BJ (cell line): ENCODE measurements around the gene GPR37L1. TPM values are rescaled to one million over a fixed set of nuclear protein-coding genes. Genes with fewer than 3 reads are reported as not detected.

Source experiments
- polyA plus RNA-seq: library from polyadenylated mRNA; depleted of rRNA; stranded (reverse); fragments of >200 nt; gene quantifications from 2 replicates; pipeline ENCODE4 v1.2.3, GENCODE V29; 2011; rRNA removed
- small RNA-seq: library from RNA; depleted of rRNA; stranded (forward); fragments of <200 nt; gene quantifications from one replicate; pipeline ENCODE3, GENCODE V24; 2012; ENCODE audit warnings: low replicate concordance, low read depth; ENCODE audit not compliant: insufficient read length

Gene GPR37L1
- polyA plus RNA-seq, 1 experiment = not detected

Small RNA genes lying within 50 kb of the gene (small RNA-seq; reads per million reads assigned to genes)
- gene CRIP1P3 = not detected

Other genes starting within 250 kb of the GPR37L1 start
- 36.9 and 72.6 TPM in 2 replicates for gene SHISA4, start 234.0 kb upstream of the GPR37L1 start, polyA plus RNA-seq
- 67.8 and 112 TPM in 2 replicates for gene LMOD1, start 176.4 kb upstream of the GPR37L1 start, polyA plus RNA-seq
- gene TIMM17A, start 167.4 kb upstream of the GPR37L1 start, polyA plus RNA-seq = 54.6 and 87.5 TPM in 2 replicates
- 42.6 and 51.5 TPM in 2 replicates for gene RNPEP, start 140.3 kb upstream of the GPR37L1 start, polyA plus RNA-seq
- 0.02 and 0.21 TPM in 2 replicates for gene ELF3, start 112.3 kb upstream of the GPR37L1 start, polyA plus RNA-seq
- gene ARL8A, start 21.8 kb downstream of the GPR37L1 start, polyA plus RNA-seq = 54.5 and 76.6 TPM in 2 replicates
- not detected in 2 replicates for gene PTPN7, start 37.7 kb downstream of the GPR37L1 start, polyA plus RNA-seq
- not detected in 2 replicates for gene LGR6, start 70.9 kb downstream of the GPR37L1 start, polyA plus RNA-seq
- gene UBE2T, start 219.0 kb downstream of the GPR37L1 start, polyA plus RNA-seq = 50.4 and 64.6 TPM in 2 replicates
- 9.4 and 10.8 TPM in 2 replicates for gene PPP1R12B, start 225.8 kb downstream of the GPR37L1 start, polyA plus RNA-seq